HEK293 (cell line): ENCODE data around the gene NEK9.

Experiments
- CTCF ChIA-PET: fragments of 350-600 bp; formaldehyde crosslinking; extraction: SDS; loops from one replicate; lab custom pipeline; 2021; ENCODE audit warnings: antibody characterized with exemption; lab: Yijun Ruan, JAX
- POLR2A ChIA-PET: fragments of 300-600 bp; formaldehyde crosslinking; extraction: SDS; loops from one replicate; lab custom pipeline; 2020; ENCODE audit warnings: antibody characterized with exemption, inconsistent platforms; lab: Yijun Ruan, JAX
- H3K27ac ChIP-seq: fragments of 200-500 bp; sonication (Bioruptor generic); 2 replicates; pipeline ENCODE4 v1.5.1; 2014; ENCODE audit warnings: low read depth, low read length, control low read depth, inconsistent platforms; ENCODE audit errors: extremely low read depth
- H3K36me3 ChIP-seq, 2 experiments: fragments of 200-500 bp in 1 of 2; sonication (Bioruptor generic) in 1 of 2; 1 replicate in 1 of 2; 2 replicates in 1 of 2; pipeline ENCODE4 v1.5.1; 2014 to 2017; ENCODE audit warnings: inconsistent platforms in 2 of 2, low read length in 2 of 2; ENCODE audit not compliant: control insufficient read depth in 2 of 2, insufficient read depth in 1 of 2
- H3K4me1 ChIP-seq: fragments of 200-500 bp; sonication (Bioruptor generic); 2 replicates; pipeline ENCODE4 v1.5.1; 2014; ENCODE audit warnings: mild to moderate bottlenecking, low read length, inconsistent platforms; ENCODE audit not compliant: control insufficient read depth, insufficient read depth
- H3K4me3 ChIP-seq: 2 replicates; pipeline ENCODE4 v1.5.1; 2011; ENCODE audit warnings: low read depth, mild to moderate bottlenecking, control low read depth, low read length, moderate library complexity
- H3K9me3 ChIP-seq: fragments of 200-500 bp; sonication (Bioruptor generic); 2 replicates; pipeline ENCODE4 v1.5.1; 2014; ENCODE audit warnings: low read depth, low read length, inconsistent platforms; ENCODE audit not compliant: control insufficient read depth, insufficient read depth
- BCL11A ChIP-seq: fragments of 450-650 bp; formaldehyde crosslinking; IDR thresholded peaks from 2 replicates; pipeline ENCODE4 v1.5.1; 2016; ENCODE audit warnings: low read depth, missing biosample characterization, missing genetic modification characterization
- KLF8 ChIP-seq: fragments of 450-650 bp; formaldehyde crosslinking; IDR thresholded peaks from 2 replicates; pipeline ENCODE4 v1.5.1; 2016; ENCODE audit warnings: missing biosample characterization, missing genetic modification characterization
- PRDM1 ChIP-seq: fragments of 450-650 bp; formaldehyde crosslinking; IDR thresholded peaks from 2 replicates; pipeline ENCODE4; 2016; ENCODE audit warnings: missing biosample characterization, missing genetic modification characterization
- SP3 ChIP-seq: fragments of 450-650 bp; formaldehyde crosslinking; IDR thresholded peaks from 2 replicates; pipeline ENCODE4 v1.5.1; 2016; ENCODE audit warnings: missing biosample characterization, missing genetic modification characterization
- TCF7L2 ChIP-seq: IDR thresholded peaks from 2 replicates; pipeline ENCODE4 v1.6.1; 2011; ENCODE audit warnings: low read depth, mild to moderate bottlenecking, inconsistent platforms, low read length, moderate library complexity, borderline replicate concordance
- ZBTB8A ChIP-seq: fragments of 450-650 bp; formaldehyde crosslinking; IDR thresholded peaks from 2 replicates; pipeline ENCODE4 v1.5.1; 2016; ENCODE audit warnings: missing biosample characterization, missing genetic modification characterization
- ZFHX2 ChIP-seq: fragments of 450-650 bp; formaldehyde crosslinking; conservative IDR thresholded peaks from 2 replicates; pipeline ENCODE4 v1.5.1; 2016; ENCODE audit warnings: missing biosample characterization, missing genetic modification characterization
- ZFP69B ChIP-seq: fragments of 450-650 bp; formaldehyde crosslinking; IDR thresholded peaks from 2 replicates; pipeline ENCODE4 v1.5.1; 2016; ENCODE audit warnings: missing biosample characterization, missing genetic modification characterization
- ZNF138 ChIP-seq: fragments of 450-650 bp; formaldehyde crosslinking; IDR thresholded peaks from 2 replicates; pipeline ENCODE4 v1.5.1; 2016; ENCODE audit warnings: missing biosample characterization, missing genetic modification characterization, borderline replicate concordance
- ZNF335 ChIP-seq: fragments of 450-650 bp; formaldehyde crosslinking; conservative IDR thresholded peaks from 2 replicates; pipeline ENCODE4 v1.5.1; 2016; ENCODE audit warnings: missing biosample characterization, missing genetic modification characterization
- ZNF366 ChIP-seq: fragments of 450-650 bp; formaldehyde crosslinking; conservative IDR thresholded peaks from 2 replicates; pipeline ENCODE4 v1.5.1; 2016; ENCODE audit warnings: missing biosample characterization, missing genetic modification characterization
- ZNF548 ChIP-seq: fragments of 450-650 bp; formaldehyde crosslinking; IDR thresholded peaks from 2 replicates; pipeline ENCODE4 v1.5.1; 2016; ENCODE audit warnings: missing biosample characterization, missing genetic modification characterization
- ZNF670 ChIP-seq: fragments of 450-650 bp; formaldehyde crosslinking; IDR thresholded peaks from 2 replicates; pipeline ENCODE4 v1.5.1; 2016; ENCODE audit warnings: missing biosample characterization, missing genetic modification characterization, low read depth
- ZSCAN30 ChIP-seq: fragments of 450-650 bp; IDR thresholded peaks from 2 replicates; pipeline ENCODE4 v1.5.1; 2018; ENCODE audit warnings: missing biosample characterization, mild to moderate bottlenecking, missing genetic modification characterization, moderate library complexity
- TF ChIP-seq, protein P1 (sequence below): fragments of 450-650 bp; formaldehyde crosslinking; IDR thresholded peaks from 2 replicates; pipeline ENCODE4 v1.5.1; 2016; ENCODE audit warnings: missing biosample characterization, missing genetic modification characterization
- TF ChIP-seq, protein P2 (sequence below): fragments of 450-650 bp; formaldehyde crosslinking; optimal IDR thresholded peaks from 2 replicates; pipeline ENCODE3; 2016; ENCODE audit warnings: missing biosample characterization, mild to moderate bottlenecking, missing genetic modification characterization
- TF ChIP-seq, protein P3 (sequence below): fragments of 450-650 bp; formaldehyde crosslinking; conservative IDR thresholded peaks from 2 replicates; pipeline ENCODE4 v1.5.1; 2016; ENCODE audit warnings: low read depth, missing biosample characterization, missing genetic modification characterization
- TF ChIP-seq, protein P4 (sequence below): fragments of 450-650 bp; formaldehyde crosslinking; IDR thresholded peaks from 2 replicates; pipeline ENCODE4 v1.5.1; 2017; ENCODE audit warnings: missing biosample characterization, missing genetic modification characterization
- TF ChIP-seq, protein P5 (sequence below): fragments of 450-650 bp; formaldehyde crosslinking; IDR thresholded peaks from 2 replicates; pipeline ENCODE4 v1.5.1; 2017; ENCODE audit warnings: missing biosample characterization, missing genetic modification characterization
- TF ChIP-seq, protein P6 (sequence below): fragments of 450-650 bp; formaldehyde crosslinking; IDR thresholded peaks from 2 replicates; pipeline ENCODE4 v1.5.1; 2016; ENCODE audit warnings: missing biosample characterization, missing genetic modification characterization

The NEK9 gene

DNA sequence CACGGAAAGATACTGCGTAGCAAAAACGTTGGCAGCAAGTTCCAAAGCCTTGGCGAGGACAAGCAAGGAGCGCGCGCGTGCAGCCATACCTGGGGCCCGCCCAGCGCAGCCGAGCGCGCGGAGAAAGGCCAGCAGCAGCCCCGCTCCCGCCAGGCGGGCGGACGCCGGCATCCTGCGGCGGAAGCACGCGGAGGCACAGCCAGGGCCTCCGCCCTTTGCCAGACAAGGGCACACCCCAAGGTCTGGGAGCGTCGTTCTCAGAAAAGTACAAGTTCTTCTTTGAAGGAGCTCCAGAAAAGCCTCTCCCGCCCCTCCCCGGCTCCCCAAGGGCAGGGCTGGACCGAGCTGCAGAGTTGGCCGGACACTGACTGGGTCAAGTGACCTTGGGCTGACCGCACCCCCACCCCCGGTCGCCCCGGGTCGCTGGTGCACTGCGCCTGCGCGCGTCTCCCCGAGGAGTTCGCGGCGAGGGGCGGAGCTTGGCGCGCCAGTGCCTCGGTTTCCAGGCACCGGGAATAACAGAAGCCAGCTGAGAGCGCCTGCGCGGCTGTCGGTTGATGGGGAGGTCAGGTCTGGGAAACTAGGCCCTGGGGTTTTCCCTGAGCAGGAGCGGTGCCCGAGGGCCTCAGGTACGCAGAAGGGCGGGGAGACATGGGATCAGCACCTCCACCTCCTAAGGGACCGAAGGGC, 57.6 kb downstream of the NEK9 start, which contains the start of gene ZC2HC1C (continued):
- TF ChIP-seq, protein P1, sequence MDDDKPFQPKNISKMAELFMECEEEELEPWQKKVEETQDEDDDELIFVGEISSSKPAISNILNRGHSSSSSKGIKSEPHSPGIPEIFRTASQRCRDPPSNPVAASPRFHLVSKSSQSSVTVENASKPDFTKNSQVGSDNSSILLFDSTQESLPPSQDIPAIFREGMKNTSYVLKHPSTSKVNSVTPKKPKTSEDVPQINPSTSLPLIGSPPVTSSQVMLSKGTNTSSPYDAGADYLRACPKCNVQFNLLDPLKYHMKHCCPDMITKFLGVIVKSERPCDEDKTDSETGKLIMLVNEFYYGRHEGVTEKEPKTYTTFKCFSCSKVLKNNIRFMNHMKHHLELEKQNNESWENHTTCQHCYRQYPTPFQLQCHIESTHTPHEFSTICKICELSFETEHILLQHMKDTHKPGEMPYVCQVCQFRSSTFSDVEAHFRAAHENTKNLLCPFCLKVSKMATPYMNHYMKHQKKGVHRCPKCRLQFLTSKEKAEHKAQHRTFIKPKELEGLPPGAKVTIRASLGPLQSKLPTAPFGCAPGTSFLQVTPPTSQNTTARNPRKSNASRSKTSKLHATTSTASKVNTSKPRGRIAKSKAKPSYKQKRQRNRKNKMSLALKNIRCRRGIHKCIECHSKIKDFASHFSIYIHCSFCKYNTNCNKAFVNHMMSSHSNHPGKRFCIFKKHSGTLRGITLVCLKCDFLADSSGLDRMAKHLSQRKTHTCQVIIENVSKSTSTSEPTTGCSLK (tag by site-specific recombination): no peak
- TF ChIP-seq ZNF548 (tag by site-specific recombination): no peak
- TF ChIP-seq, protein P2, sequence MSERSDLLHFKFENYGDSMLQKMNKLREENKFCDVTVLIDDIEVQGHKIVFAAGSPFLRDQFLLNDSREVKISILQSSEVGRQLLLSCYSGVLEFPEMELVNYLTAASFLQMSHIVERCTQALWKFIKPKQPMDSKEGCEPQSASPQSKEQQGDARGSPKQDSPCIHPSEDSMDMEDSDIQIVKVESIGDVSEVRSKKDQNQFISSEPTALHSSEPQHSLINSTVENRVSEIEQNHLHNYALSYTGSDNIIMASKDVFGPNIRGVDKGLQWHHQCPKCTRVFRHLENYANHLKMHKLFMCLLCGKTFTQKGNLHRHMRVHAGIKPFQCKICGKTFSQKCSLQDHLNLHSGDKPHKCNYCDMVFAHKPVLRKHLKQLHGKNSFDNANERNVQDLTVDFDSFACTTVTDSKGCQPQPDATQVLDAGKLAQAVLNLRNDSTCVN (tag by site-specific recombination): peak; percentile 87
- TF ChIP-seq, protein P3, sequence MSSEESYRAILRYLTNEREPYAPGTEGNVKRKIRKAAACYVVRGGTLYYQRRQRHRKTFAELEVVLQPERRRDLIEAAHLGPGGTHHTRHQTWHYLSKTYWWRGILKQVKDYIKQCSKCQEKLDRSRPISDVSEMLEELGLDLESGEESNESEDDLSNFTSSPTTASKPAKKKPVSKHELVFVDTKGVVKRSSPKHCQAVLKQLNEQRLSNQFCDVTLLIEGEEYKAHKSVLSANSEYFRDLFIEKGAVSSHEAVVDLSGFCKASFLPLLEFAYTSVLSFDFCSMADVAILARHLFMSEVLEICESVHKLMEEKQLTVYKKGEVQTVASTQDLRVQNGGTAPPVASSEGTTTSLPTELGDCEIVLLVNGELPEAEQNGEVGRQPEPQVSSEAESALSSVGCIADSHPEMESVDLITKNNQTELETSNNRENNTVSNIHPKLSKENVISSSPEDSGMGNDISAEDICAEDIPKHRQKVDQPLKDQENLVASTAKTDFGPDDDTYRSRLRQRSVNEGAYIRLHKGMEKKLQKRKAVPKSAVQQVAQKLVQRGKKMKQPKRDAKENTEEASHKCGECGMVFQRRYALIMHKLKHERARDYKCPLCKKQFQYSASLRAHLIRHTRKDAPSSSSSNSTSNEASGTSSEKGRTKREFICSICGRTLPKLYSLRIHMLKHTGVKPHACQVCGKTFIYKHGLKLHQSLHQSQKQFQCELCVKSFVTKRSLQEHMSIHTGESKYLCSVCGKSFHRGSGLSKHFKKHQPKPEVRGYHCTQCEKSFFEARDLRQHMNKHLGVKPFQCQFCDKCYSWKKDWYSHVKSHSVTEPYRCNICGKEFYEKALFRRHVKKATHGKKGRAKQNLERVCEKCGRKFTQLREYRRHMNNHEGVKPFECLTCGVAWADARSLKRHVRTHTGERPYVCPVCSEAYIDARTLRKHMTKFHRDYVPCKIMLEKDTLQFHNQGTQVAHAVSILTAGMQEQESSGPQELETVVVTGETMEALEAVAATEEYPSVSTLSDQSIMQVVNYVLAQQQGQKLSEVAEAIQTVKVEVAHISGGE (tag by site-specific recombination): peak; percentile 37; the same call in 1 of the 2 replicates
- TF ChIP-seq ZSCAN30 (tag by site-specific recombination): peak; percentile 83
- TF ChIP-seq KLF8 (tag by site-specific recombination): peak; percentile 80

DNA sequence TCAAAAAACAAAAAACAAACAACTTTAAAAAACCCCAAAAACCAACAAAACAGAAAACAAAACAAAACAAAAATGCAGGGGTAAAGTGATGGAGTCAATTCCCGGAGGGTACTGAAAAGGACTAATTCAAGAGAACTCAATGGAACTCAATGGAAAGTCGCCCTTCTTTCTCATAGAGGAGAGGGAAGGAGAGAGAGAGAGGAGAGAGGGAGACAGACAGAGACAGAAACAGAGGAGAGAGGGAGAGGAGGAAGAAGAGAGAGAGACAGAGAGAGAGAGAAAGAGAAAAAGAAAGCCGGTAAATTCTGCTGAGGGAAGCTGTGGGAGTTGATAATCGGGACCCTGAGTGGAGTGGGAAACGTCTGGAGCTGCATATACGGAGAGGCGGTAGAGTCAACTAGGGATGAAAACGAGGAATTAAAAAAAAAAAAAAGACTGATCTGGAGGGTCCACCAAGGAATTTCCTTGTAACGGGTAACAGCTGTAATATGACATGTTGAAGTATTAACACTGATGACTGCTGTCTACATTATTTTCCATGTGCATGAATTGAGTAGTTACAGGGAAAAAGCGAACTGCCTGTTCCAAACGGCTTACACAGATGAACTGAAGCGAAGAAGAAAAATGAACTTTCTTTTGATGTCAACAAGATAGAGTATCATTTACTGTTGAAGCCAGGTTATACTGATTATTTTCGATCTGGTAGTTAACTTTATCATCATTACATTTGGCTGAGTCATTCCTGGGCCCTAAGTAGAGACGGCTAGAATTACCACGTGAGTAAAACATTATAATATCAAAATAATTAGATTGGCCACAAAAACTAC, 58.3 kb downstream of the NEK9 start:
- no peaks in the 10 kb centered on the region for H3K9me3 ChIP-seq
- H3K4me1 ChIP-seq: peaks cover 5% of the 10 kb centered on the region
- no peaks in the 10 kb centered on the region for H3K36me3 ChIP-seq
- peak overlapping the region; percentile 78 for H3K27ac ChIP-seq
- H3K4me3 ChIP-seq: peak overlapping the region; percentile 60
- ChIA-PET CTCF (interaction anchor here (0.6 to 0.7 kb wide), 2 partner anchors 11 to 638 kb away, joined by 3 read pairs; no protein-coding TSS in a partner anchor), POLR2A (interaction anchor here (0.6 to 1.4 kb wide), 3 partner anchors 44 to 575 kb away, joined by 3 to 5 read pairs (median 3); partner anchors contain the start of genes NEK9 and NPC2)
- TF ChIP-seq SP3 (tag by site-specific recombination) (no peak), ZNF366 (tag by site-specific recombination) (peak; percentile 82), ZFP69B (tag by site-specific recombination) (peak; percentile 18; the same call in 1 of the 2 replicates), BCL11A (tag by site-specific recombination) (no peak), ZNF335 (tag by site-specific recombination) (peak; percentile 81), ZNF670 (no peak), ZFHX2 (tag by site-specific recombination) (no peak), PRDM1 (tag by site-specific recombination) (peak; percentile 89), ZNF138 (tag by site-specific recombination) (no peak), TCF7L2 (no peak), ZBTB8A (tag by site-specific recombination) (no peak)
- TF ChIP-seq, protein P4, sequence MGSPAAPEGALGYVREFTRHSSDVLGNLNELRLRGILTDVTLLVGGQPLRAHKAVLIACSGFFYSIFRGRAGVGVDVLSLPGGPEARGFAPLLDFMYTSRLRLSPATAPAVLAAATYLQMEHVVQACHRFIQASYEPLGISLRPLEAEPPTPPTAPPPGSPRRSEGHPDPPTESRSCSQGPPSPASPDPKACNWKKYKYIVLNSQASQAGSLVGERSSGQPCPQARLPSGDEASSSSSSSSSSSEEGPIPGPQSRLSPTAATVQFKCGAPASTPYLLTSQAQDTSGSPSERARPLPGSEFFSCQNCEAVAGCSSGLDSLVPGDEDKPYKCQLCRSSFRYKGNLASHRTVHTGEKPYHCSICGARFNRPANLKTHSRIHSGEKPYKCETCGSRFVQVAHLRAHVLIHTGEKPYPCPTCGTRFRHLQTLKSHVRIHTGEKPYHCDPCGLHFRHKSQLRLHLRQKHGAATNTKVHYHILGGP: no peak
- TF ChIP-seq, protein P5, sequence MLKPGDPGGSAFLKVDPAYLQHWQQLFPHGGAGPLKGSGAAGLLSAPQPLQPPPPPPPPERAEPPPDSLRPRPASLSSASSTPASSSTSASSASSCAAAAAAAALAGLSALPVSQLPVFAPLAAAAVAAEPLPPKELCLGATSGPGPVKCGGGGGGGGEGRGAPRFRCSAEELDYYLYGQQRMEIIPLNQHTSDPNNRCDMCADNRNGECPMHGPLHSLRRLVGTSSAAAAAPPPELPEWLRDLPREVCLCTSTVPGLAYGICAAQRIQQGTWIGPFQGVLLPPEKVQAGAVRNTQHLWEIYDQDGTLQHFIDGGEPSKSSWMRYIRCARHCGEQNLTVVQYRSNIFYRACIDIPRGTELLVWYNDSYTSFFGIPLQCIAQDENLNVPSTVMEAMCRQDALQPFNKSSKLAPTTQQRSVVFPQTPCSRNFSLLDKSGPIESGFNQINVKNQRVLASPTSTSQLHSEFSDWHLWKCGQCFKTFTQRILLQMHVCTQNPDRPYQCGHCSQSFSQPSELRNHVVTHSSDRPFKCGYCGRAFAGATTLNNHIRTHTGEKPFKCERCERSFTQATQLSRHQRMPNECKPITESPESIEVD (tag by site-specific recombination): peak; percentile 65; the same call in 1 of the 2 replicates
- TF ChIP-seq, protein P6, sequence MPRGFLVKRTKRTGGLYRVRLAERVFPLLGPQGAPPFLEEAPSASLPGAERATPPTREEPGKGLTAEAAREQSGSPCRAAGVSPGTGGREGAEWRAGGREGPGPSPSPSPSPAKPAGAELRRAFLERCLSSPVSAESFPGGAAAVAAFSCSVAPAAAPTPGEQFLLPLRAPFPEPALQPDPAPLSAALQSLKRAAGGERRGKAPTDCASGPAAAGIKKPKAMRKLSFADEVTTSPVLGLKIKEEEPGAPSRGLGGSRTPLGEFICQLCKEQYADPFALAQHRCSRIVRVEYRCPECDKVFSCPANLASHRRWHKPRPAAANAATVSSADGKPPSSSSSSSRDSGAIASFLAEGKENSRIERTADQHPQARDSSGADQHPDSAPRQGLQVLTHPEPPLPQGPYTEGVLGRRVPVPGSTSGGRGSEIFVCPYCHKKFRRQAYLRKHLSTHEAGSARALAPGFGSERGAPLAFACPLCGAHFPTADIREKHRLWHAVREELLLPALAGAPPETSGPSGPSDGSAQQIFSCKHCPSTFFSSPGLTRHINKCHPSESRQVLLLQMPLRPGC: 0 out of 2 replicates have a peak, but pooled peaks have one; percentile 13
